Spleen (tissue), 7 donors: ENCODE data around the gene DYNLT2B.

Experiments used
- CTCF ChIP-seq, 11 experiments: fragments of 200-600 bp in 7 of 11; fragments of 450-650 bp in 4 of 11; sonication (generic) in 4 of 11; IDR thresholded peaks in 8 of 11; conservative IDR thresholded peaks in 3 of 11; 1 replicate in 7 of 11; 2 replicates in 4 of 11; pipeline versions ENCODE4 v1.4.0 to v1.8.0; 2016 to 2021; ENCODE audit warnings: antibody characterized with exemption in 11 of 11, inconsistent platforms in 4 of 11, mild to moderate bottlenecking in 1 of 11
- POLR2A ChIP-seq, 3 donors: fragments of 450-650 bp; IDR thresholded peaks; one replicate each; pipeline ENCODE4 v1.5.1; 2017; ENCODE audit warnings: antibody characterized with exemption in 3 of 3, mild to moderate bottlenecking in 1 of 3
- donor health status: DM: no; HTN: no; CAD: no; lungs with moderate emphysema.
- donor health status: DM: no; HTN: no; CAD: no.
- donor health status: DM: no; HTN: no; CAD: no.

GRCh38 chr3:196340466-196340865 lies 22.4 kb upstream of the DYNLT2B start:
- no peak for TF ChIP-seq POLR2A (IDR thresholded peaks at IDR 0.05)
- no peak for TF ChIP-seq CTCF (IDR thresholded peaks at IDR 0.05 in 8 of 11, conservative IDR thresholded peaks at IDR 0.05 in 3 of 11)
